Effector memory CD4-positive, alpha-beta T cell (primary cell): ENCODE measurements around the gene XPR1.

ENCODE experiments used
- DNase-seq, 3 donors: peaks; one replicate each; pipeline ENCODE4 v3.0.0-alpha.2; 2020
- H3K27ac ChIP-seq: 2 replicates; pipeline ENCODE4 v1.7.0; 2013; ENCODE audit warnings: mild to moderate bottlenecking, low read length, moderate library complexity; ENCODE audit not compliant: insufficient read depth, poor library complexity, severe bottlenecking
- H3K27me3 ChIP-seq: replicated peaks from 2 replicates; pipeline ENCODE4 v1.7.0; 2013; ENCODE audit warnings: mild to moderate bottlenecking, low read length; ENCODE audit not compliant: insufficient read depth, control insufficient read depth, poor library complexity, severe bottlenecking
- H3K36me3 ChIP-seq: 2 replicates; pipeline ENCODE4 v1.7.0; 2013; ENCODE audit warnings: mild to moderate bottlenecking, low read length, moderate library complexity; ENCODE audit not compliant: control insufficient read depth, insufficient read depth
- H3K4me1 ChIP-seq: 2 replicates; pipeline ENCODE4 v1.7.0; 2013; ENCODE audit warnings: low read length, mild to moderate bottlenecking; ENCODE audit not compliant: control insufficient read depth, insufficient read depth, poor library complexity, severe bottlenecking
- H3K4me3 ChIP-seq: 2 replicates; pipeline ENCODE4 v1.7.0; 2013; ENCODE audit warnings: low read length, low read depth, mild to moderate bottlenecking; ENCODE audit not compliant: insufficient read depth, poor library complexity, severe bottlenecking
- H3K9me3 ChIP-seq: 2 replicates; pipeline ENCODE4 v1.7.0; 2013; ENCODE audit warnings: mild to moderate bottlenecking, low read length, moderate library complexity; ENCODE audit not compliant: control insufficient read depth

The XPR1 gene

GRCh38 chr1:180627411-180627810 is 4.4 kb upstream of the XPR1 start:
- DNase-seq, result no peak
- no peaks in the 10 kb centered on the region for H3K9me3 ChIP-seq
- no peaks in the 10 kb centered on the region for H3K36me3 ChIP-seq
- no peak overlapping the region for H3K4me3 ChIP-seq
- H3K27ac ChIP-seq, result no peak overlapping the region
- H3K4me1 ChIP-seq, result no peaks in the 10 kb centered on the region
- no peaks in the 10 kb centered on the region for H3K27me3 ChIP-seq

GRCh38 chr1:180628646-180629045 is 3.2 kb upstream of the XPR1 start:
- no peak for DNase-seq
- H3K27ac ChIP-seq, result no peak overlapping the region
- no peaks in the 10 kb centered on the region for H3K36me3 ChIP-seq
- H3K4me1 ChIP-seq, result no peaks in the 10 kb centered on the region
- H3K4me3 ChIP-seq, result no peak overlapping the region
- no peaks in the 10 kb centered on the region for H3K27me3 ChIP-seq
- H3K9me3 ChIP-seq, result no peaks in the 10 kb centered on the region

- Histone ChIP-seq H3K4me3 (no peak overlapping the region), H3K4me1 (no peaks in the 10 kb centered on the region), H3K27ac (peak overlapping the region; percentile 49), H3K9me3 (no peaks in the 10 kb centered on the region), H3K27me3 (no peaks in the 10 kb centered on the region), H3K36me3 (no peaks in the 10 kb centered on the region)
- no peak for DNase-seq
These were observed 1.2 kb upstream of the XPR1 start for GRCh38 chr1:180630408-180631193.

- H3K4me1 ChIP-seq, result no peaks in the 10 kb centered on the region
- H3K36me3 ChIP-seq, result no peaks in the 10 kb centered on the region
- H3K4me3 ChIP-seq, result peak overlapping the region; percentile 97
- peak overlapping the region; percentile 49 for H3K27ac ChIP-seq
- H3K27me3 ChIP-seq, result no peaks in the 10 kb centered on the region
- DNase-seq, result no peak
- no peaks in the 10 kb centered on the region for H3K9me3 ChIP-seq
These were observed 542 bp upstream of the XPR1 start for GRCh38 chr1:180631194-180631765.

GRCh38 chr1:180632326-180633056 is 669 bp downstream of the XPR1 start:
- Histone ChIP-seq H3K36me3 (no peaks in the 10 kb centered on the region), H3K27me3 (no peaks in the 10 kb centered on the region), H3K4me3 (peak overlapping the region; percentile 97), H3K27ac (peak overlapping the region; percentile 92), H3K4me1 (no peaks in the 10 kb centered on the region), H3K9me3 (no peaks in the 10 kb centered on the region)
- DNase-seq, result peak in 2 of 3 donors; percentile 25 to 49

- Histone ChIP-seq H3K36me3 (no peaks in the 10 kb centered on the region), H3K27me3 (no peaks in the 10 kb centered on the region), H3K4me3 (peak overlapping the region; percentile 97), H3K27ac (peak overlapping the region; percentile 92), H3K9me3 (no peaks in the 10 kb centered on the region), H3K4me1 (no peaks in the 10 kb centered on the region)
- DNase-seq, result no peak
These were observed 1.5 kb downstream of the XPR1 start for GRCh38 chr1:180633057-180634056.

- no peak overlapping the region for H3K4me3 ChIP-seq
- H3K27ac ChIP-seq, result no peak overlapping the region
- H3K27me3 ChIP-seq, result no peaks in the 10 kb centered on the region
- no peak for DNase-seq
- H3K4me1 ChIP-seq, result no peaks in the 10 kb centered on the region
- H3K36me3 ChIP-seq, result no peaks in the 10 kb centered on the region
- no peaks in the 10 kb centered on the region for H3K9me3 ChIP-seq
These were observed 4.3 kb downstream of the XPR1 start for GRCh38 chr1:180636138-180636537.

GRCh38 chr1:180639871-180640270 is 8.0 kb downstream of the XPR1 start:
- H3K27me3 ChIP-seq, result no peaks in the 10 kb centered on the region
- H3K36me3 ChIP-seq, result no peaks in the 10 kb centered on the region
- H3K27ac ChIP-seq, result no peak overlapping the region
- no peak for DNase-seq
- H3K4me1 ChIP-seq, result no peaks in the 10 kb centered on the region
- no peak overlapping the region for H3K4me3 ChIP-seq
- H3K9me3 ChIP-seq, result no peaks in the 10 kb centered on the region

- Histone ChIP-seq H3K27me3 (no peaks in the 10 kb centered on the region), H3K9me3 (no peaks in the 10 kb centered on the region), H3K27ac (no peak overlapping the region), H3K4me1 (no peaks in the 10 kb centered on the region), H3K4me3 (no peak overlapping the region), H3K36me3 (no peaks in the 10 kb centered on the region)
- DNase-seq, result no peak
These were observed 8.7 kb downstream of the XPR1 start for GRCh38 chr1:180640531-180640949.
